ENCODE results near the gene DIAPH2. TPM values are rescaled to one million over a fixed set of nuclear protein-coding genes. Genes with fewer than 3 reads are reported as not detected.

Gene DIAPH2
- total and polyA plus RNA-seq, 2 donors (not counting 1 experiment from before 2014, with no cell fraction given) = 4.2 to 32.4 TPM

DNA sequence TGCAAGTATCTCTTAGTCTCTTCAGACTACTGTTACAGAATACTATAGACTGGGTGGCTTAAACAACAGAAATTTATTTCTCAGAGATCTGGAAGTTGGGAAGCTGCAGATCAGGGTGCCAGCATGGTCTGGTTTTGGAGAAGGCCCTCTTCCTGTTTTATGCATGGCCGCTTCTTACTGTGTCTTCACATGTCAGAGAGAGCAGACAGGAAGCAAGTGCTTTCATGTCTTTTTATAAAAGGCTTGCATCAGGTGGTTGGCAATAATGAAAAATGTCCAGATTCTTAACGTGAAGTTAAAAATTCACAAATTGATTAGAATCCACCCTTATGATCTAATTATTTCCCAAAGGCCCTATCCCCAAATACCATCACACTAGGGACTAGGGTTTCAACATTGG lies 484.0 kb downstream of the DIAPH2 start:
- peaks cover 21% of the 10 kb centered on the region for H3K4me1 Mint-ChIP-seq

DNA sequence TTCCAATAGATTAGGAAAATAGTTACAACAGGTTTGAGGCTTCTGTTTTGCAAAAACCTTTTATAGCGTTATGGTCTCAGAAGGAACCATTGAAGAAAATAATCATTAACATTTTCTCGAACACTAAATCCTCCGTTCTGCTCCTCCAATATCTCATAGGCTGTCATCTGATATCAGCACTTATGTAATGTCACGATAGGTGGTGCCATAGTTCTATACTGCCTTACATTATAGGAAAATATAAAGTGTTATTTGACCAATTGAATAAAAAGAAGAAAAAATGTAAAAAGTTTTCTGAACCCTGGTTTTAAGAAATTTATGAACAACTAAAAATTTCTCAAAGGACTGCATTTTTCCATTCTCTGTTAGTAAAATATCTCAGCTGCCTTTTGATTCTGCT lies 490.5 kb downstream of the DIAPH2 start:
- H3K9me3 Mint-ChIP-seq (ENCODE audit: insufficient read depth) = peaks cover 5% of the 10 kb centered on the region

More for the DNA sequence above, 484.0 kb downstream of the DIAPH2 start:
- H3K36me3 ChIP-seq (replicated peaks in 1 of 2; ENCODE audit: control extremely low read depth in 1 of 2, control insufficient read depth in 1 of 2, extremely low read depth in 1 of 2, insufficient read depth in 2 of 2, low read length in 1 of 2) = no peaks in the 10 kb centered on the region
- Mint-ChIP-seq H3K27me3 (no peaks in the 10 kb centered on the region), H3K27ac (peak overlapping the region; percentile 74), H3K9me3 (ENCODE audit: insufficient read depth) (no peaks in the 10 kb centered on the region), H3K4me3 (peak overlapping the region; percentile 13)
- WGBS (ENCODE audit: insufficient coverage) = no CpG with 5 or more reads among the region's 2 CpGs
- no peaks in the 10 kb centered on the region for H3K9me3 ChIP-seq (ENCODE audit: control extremely low read depth in 1 of 3, control insufficient read depth in 2 of 3, insufficient read depth in 1 of 3, low read length in 2 of 3)
- no peaks in the 10 kb centered on the region for H3K79me2 ChIP-seq (ENCODE audit: control insufficient read depth, insufficient read depth, low read length)
- H4K20me1 ChIP-seq (ENCODE audit: control insufficient read depth, insufficient read depth, low read length, poor library complexity, severe bottlenecking) = no peaks in the 10 kb centered on the region
- peak overlapping the region; percentile 31 for H3K4me2 ChIP-seq (replicated peaks; ENCODE audit: low read depth, low read length, poor library complexity, severe bottlenecking)
- H2AFZ ChIP-seq (ENCODE audit: insufficient read depth, low read depth, low read length, poor library complexity, severe bottlenecking) = no peak overlapping the region
- CTCF ChIA-PET = no interaction called here
- no peaks in the 10 kb centered on the region for H3K27me3 ChIP-seq (replicated peaks in 1 of 4; ENCODE audit: control extremely low read depth in 1 of 4, control insufficient read depth in 3 of 4, insufficient read depth in 4 of 4, low read length in 3 of 4)
- H3K4me3 ChIP-seq (ENCODE audit: control extremely low read depth in 1 of 5, extremely low read depth in 1 of 5, insufficient read depth in 1 of 5, low read depth in 2 of 5, low read length in 4 of 5) = no peak overlapping the region
- H3K4me1 ChIP-seq (ENCODE audit: control insufficient read depth in 2 of 2, insufficient read depth in 2 of 2, low read length in 2 of 2) = peaks cover 9 to 12% of the 10 kb centered on the region in 2 donors
- POLR2A ChIA-PET = no interaction called here
- TF ChIP-seq EZH2 (IDR thresholded peaks at IDR 0.05; ENCODE audit: borderline replicate concordance, insufficient read depth, low read depth, low read length, poor library complexity, severe bottlenecking) = no peak
- TF ChIP-seq, protein P1, sequence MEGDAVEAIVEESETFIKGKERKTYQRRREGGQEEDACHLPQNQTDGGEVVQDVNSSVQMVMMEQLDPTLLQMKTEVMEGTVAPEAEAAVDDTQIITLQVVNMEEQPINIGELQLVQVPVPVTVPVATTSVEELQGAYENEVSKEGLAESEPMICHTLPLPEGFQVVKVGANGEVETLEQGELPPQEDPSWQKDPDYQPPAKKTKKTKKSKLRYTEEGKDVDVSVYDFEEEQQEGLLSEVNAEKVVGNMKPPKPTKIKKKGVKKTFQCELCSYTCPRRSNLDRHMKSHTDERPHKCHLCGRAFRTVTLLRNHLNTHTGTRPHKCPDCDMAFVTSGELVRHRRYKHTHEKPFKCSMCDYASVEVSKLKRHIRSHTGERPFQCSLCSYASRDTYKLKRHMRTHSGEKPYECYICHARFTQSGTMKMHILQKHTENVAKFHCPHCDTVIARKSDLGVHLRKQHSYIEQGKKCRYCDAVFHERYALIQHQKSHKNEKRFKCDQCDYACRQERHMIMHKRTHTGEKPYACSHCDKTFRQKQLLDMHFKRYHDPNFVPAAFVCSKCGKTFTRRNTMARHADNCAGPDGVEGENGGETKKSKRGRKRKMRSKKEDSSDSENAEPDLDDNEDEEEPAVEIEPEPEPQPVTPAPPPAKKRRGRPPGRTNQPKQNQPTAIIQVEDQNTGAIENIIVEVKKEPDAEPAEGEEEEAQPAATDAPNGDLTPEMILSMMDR (IDR thresholded peaks at IDR 0.05) = no peak
- no peak for ATAC-seq (ENCODE audit: low read depth)
- H3K9ac ChIP-seq (ENCODE audit: low read length) = no peak overlapping the region
- DNase-seq = peak; percentile 8
- intact Hi-C loops (cut with micrococcal nuclease) = no loop called here
- H3K27ac ChIP-seq (ENCODE audit: low read length in 2 of 2) = peak overlapping the region in 1 of 2 donors; percentile 17

More for the DNA sequence above, 490.5 kb downstream of the DIAPH2 start:
- no peak overlapping the region for H3K27ac Mint-ChIP-seq
- Histone ChIP-seq H3K9ac (ENCODE audit: low read length) (no peak overlapping the region), H3K36me3 (replicated peaks in 1 of 2; ENCODE audit: control extremely low read depth in 1 of 2, control insufficient read depth in 1 of 2, extremely low read depth in 1 of 2, insufficient read depth in 2 of 2, low read length in 1 of 2) (no peaks in the 10 kb centered on the region), H3K27ac (ENCODE audit: low read length in 2 of 2) (no peak overlapping the region), H4K20me1 (ENCODE audit: control insufficient read depth, insufficient read depth, low read length, poor library complexity, severe bottlenecking) (no peaks in the 10 kb centered on the region), H3K4me1 (ENCODE audit: control insufficient read depth in 2 of 2, insufficient read depth in 2 of 2, low read length in 2 of 2) (no peaks in the 10 kb centered on the region), H3K27me3 (replicated peaks in 1 of 4; ENCODE audit: control extremely low read depth in 1 of 4, control insufficient read depth in 3 of 4, insufficient read depth in 4 of 4, low read length in 3 of 4) (no peaks in the 10 kb centered on the region), H3K9me3 (ENCODE audit: control extremely low read depth in 1 of 3, control insufficient read depth in 2 of 3, insufficient read depth in 1 of 3, low read length in 2 of 3) (no peaks in the 10 kb centered on the region), H2AFZ (ENCODE audit: insufficient read depth, low read depth, low read length, poor library complexity, severe bottlenecking) (no peak overlapping the region), H3K79me2 (ENCODE audit: control insufficient read depth, insufficient read depth, low read length) (no peaks in the 10 kb centered on the region), H3K4me2 (replicated peaks; ENCODE audit: low read depth, low read length, poor library complexity, severe bottlenecking) (no peak overlapping the region), H3K4me3 (ENCODE audit: control extremely low read depth in 1 of 5, extremely low read depth in 1 of 5, insufficient read depth in 1 of 5, low read depth in 2 of 5, low read length in 4 of 5) (no peak overlapping the region)
- DNase-seq (no peak), ATAC-seq (ENCODE audit: low read depth) (no peak)
- no peak overlapping the region for H3K4me3 Mint-ChIP-seq
- H3K27me3 Mint-ChIP-seq = no peaks in the 10 kb centered on the region
- no CpG with 5 or more reads among the region's 4 CpGs for WGBS (ENCODE audit: insufficient coverage)
- peaks cover under 1% of the 10 kb centered on the region for H3K4me1 Mint-ChIP-seq
- ChIA-PET POLR2A (no interaction called here), CTCF (no interaction called here)
- intact Hi-C loops (cut with micrococcal nuclease) = no loop called here
- TF ChIP-seq, protein P1 (IDR thresholded peaks at IDR 0.05) = no peak
- TF ChIP-seq EZH2 (IDR thresholded peaks at IDR 0.05; ENCODE audit: borderline replicate concordance, insufficient read depth, low read depth, low read length, poor library complexity, severe bottlenecking) = no peak

Measured in B cell (primary cell).